ENCODE measurements around the gene GTPBP2.
"Not testable (repeated sequence)": the region's sequence is repeated elsewhere in the genome, so short reads cannot be mapped to it uniquely, and the experiment has no call there.

The GTPBP2 gene

GRCh38 chr6:43668151-43669028, 39.3 kb upstream of the GTPBP2 start:
- no peak for DNase-seq (ENCODE audit: low read depth)
- TF ChIP-seq CTCF (conservative IDR thresholded peaks at IDR 0.05; ENCODE audit: low read depth, low read length): peak; percentile 81
- no peak overlapping the region for H3K4me3 ChIP-seq (ENCODE audit: low read length)

DNA sequence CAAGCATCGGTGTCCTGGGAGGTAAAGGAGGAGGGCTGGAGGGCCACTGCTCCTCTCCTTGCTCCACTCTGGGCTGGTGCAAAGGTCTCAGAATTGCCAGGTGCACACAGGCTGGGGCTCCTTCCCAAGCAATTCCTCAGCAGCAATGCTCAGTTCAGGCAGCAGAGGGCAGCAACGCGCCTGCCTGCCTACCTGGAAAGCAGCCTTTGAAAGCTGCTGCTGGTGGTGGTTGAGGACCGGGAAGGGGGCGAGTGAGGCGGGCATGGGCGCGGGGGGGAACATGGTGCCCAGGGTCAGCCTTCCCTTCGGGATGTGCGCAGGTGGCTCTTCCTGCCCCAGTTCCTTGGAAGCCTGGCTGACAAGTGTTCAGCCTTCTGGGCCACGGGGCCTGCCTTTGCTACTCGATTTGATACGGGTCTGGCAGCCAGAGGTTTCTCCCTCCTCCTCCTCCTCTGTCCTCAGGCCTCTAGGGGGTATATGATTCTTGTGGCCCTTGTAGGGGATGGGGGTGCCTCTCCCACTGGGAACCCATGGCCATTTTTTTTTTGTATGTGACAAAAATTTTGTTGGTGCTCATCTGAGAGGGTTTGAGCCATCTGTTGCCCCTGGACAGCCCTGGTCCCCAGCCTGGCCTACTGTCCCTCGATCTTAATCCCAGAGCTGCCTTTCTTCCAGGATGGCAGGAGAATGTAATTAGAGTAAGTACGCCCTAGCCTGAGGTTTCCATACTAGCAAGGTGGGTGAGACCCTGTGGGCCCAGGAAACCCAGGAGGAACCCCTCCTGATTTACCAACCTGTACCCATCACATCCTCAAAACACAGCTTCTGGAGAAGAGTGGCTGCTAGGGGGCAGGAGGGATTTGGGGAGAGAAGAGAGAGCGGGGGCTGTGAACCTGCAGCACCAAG, 38.4 kb upstream of the GTPBP2 start:
- H3K4me3 ChIP-seq (ENCODE audit: low read length): peak overlapping the region; percentile 26
- DNase-seq (ENCODE audit: low read depth): no peak
- TF ChIP-seq CTCF (conservative IDR thresholded peaks at IDR 0.05; ENCODE audit: low read depth, low read length): peak; percentile 98

DNA sequence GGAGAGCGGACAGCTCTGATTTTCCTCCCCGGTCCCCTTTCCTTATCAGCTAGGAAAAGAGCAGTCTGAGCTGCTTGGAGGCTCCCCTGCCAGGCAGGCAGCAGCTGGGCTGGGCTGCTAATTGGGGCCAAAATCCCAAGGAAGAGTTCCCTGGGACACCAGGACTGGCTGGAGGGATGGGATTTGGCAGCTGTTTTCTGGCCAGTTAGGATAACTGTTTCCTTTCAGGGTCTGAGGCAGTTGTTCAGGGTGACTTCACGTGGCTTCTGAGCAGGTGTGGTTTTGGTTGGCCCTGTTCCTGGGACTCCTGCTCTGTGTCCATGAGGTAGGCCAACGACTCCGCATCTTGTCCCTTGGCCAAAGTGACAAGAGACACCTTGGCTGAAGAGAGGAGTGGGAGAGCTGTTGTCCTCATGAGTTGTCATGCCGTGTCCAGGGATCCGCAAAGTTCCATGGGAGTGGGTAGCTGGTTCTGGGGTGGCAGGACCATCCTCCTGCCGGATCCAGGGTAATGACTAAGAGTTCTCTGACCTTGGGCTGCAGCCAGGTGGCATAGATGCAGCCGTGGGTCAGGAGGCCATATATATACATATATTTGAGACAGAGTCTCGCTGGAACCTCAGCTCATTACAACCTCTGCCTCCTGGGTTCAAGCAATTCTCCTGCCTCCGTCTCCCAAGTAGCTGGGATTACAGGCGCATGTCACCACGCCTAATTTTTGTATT, 37.3 kb upstream of the GTPBP2 start:
- no peak for DNase-seq (ENCODE audit: low read depth)
- no peak for TF ChIP-seq CTCF (conservative IDR thresholded peaks at IDR 0.05; ENCODE audit: low read depth, low read length)
- H3K4me3 ChIP-seq (ENCODE audit: low read length): no peak overlapping the region

DNA sequence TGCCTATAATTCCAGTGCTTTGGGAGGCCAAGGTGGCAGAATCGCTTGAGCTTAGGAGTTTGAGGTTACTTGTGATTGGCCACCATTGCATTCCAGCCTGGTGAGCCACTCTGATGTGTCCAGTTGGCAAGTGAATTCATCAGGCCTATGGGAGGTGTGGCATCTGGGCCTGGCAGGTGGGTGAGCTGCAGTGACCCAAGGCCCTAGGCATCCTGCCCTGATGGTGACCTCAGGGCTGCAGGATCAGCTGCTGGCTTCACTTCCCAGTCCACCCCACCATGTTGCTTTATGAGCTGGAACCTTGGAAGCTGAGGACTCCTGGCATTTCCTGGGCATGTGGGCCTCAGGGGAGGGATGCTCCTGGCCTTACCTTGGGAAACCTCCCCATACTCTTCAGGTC, 36.3 kb upstream of the GTPBP2 start:
- no peak for DNase-seq (ENCODE audit: low read depth)
- H3K4me3 ChIP-seq (ENCODE audit: low read length): no peak overlapping the region
- no peak for TF ChIP-seq CTCF (conservative IDR thresholded peaks at IDR 0.05; ENCODE audit: low read depth, low read length)

- not testable (repeated sequence) for H3K4me3 ChIP-seq (ENCODE audit: low read length); DNase-seq (ENCODE audit: low read depth)
Observed at GRCh38 chr6:43662948-43663347, 33.9 kb upstream of the GTPBP2 start.

- H3K4me3 ChIP-seq (ENCODE audit: low read length): no peak overlapping the region
- TF ChIP-seq CTCF (conservative IDR thresholded peaks at IDR 0.05; ENCODE audit: low read depth, low read length): no peak
- no peak for DNase-seq (ENCODE audit: low read depth)
Observed at GRCh38 chr6:43658161-43658560, 29.1 kb upstream of the GTPBP2 start.

GRCh38 chr6:43657221-43657802, 28.2 kb upstream of the GTPBP2 start:
- H3K4me3 ChIP-seq (ENCODE audit: low read length): no peak overlapping the region
- no peak for DNase-seq (ENCODE audit: low read depth)
- no peak for TF ChIP-seq CTCF (conservative IDR thresholded peaks at IDR 0.05; ENCODE audit: low read depth, low read length)

- not testable (repeated sequence) for DNase-seq (ENCODE audit: low read depth); H3K4me3 ChIP-seq (ENCODE audit: low read length)
Observed at GRCh38 chr6:43652822-43653221, 23.8 kb upstream of the GTPBP2 start.

All from retinal pigment epithelial cell (primary cell).